Measurements from ENCODE around the gene SERTAD2. TPM values are rescaled to one million over a fixed set of nuclear protein-coding genes. Genes with fewer than 3 reads are reported as not detected.

Gene SERTAD2
- total and polyA plus RNA-seq, 2 of the 4 experiments (the other 2 are of a cell fraction): 5.0 to 11.0 TPM

- H3K27me3 ChIP-seq (ENCODE audit: control insufficient read depth, insufficient read depth, low read length): peaks cover 40% of the 10 kb centered on the region
- H4K8ac ChIP-seq (ENCODE audit: low read depth in 2 of 2, low read length in 2 of 2): no peak overlapping the region
- no peaks in the 10 kb centered on the region for H3K36me3 ChIP-seq (ENCODE audit: control insufficient read depth, insufficient read depth, low read length)
- no peaks in the 10 kb centered on the region; the same call in 1 of the 2 replicates for H3K4me1 ChIP-seq (ENCODE audit: control insufficient read depth, insufficient read depth, low read length)
- H2BK15ac ChIP-seq (ENCODE audit: low read depth, low read length): no peak overlapping the region
- H3K23ac ChIP-seq (ENCODE audit: low read depth, low read length): no peak overlapping the region
- no peaks in the 10 kb centered on the region for H3K9me1 ChIP-seq (ENCODE audit: insufficient read depth, low read length)
- H2AK9ac ChIP-seq (replicated peaks; ENCODE audit: low read depth, low read length, poor library complexity): no peak overlapping the region
- ChIA-PET POLR2A (ENCODE audit: unreplicated experiment) (no interaction called here), CTCF (no interaction called here)
- no CpG with 5 or more reads among the region's 6 CpGs for WGBS, 2 experiments (ENCODE audit: extremely low coverage in 2 of 2, insufficient read length in 1 of 2)
- no peak overlapping the region for H4K91ac ChIP-seq (ENCODE audit: insufficient read depth, low read depth, low read length)
- no peak overlapping the region for H3K14ac ChIP-seq (replicated peaks; ENCODE audit: low read depth, low read length)
- no peak overlapping the region for H2BK120ac ChIP-seq (ENCODE audit: low read depth, low read length)
- H3K4me3 ChIP-seq (ENCODE audit: insufficient read depth, low read depth, low read length): no peak overlapping the region
- H4K5ac ChIP-seq (ENCODE audit: low read depth, low read length): no peak overlapping the region
- no peaks in the 10 kb centered on the region for H3K79me1 ChIP-seq (ENCODE audit: low read depth in 1 of 2, low read length in 2 of 2)
- no peak overlapping the region for H3K27ac ChIP-seq (ENCODE audit: insufficient read depth, low read length)
- no peak for DNase-seq
- no peaks in the 10 kb centered on the region for H3K9me3 ChIP-seq (ENCODE audit: control insufficient read depth, insufficient read depth, low read length)
- no peak for ATAC-seq (ENCODE audit: low read depth)
- dilution Hi-C loops (cut with HindIII; ENCODE audit: low sequenced_read_pairs, unreplicated experiment): no loop called here
- in situ Hi-C loops (cut with MboI; ENCODE audit: low sequenced_read_pairs): no loop called here
- peaks cover 6% of the 10 kb centered on the region; the same call in 1 of the 2 replicates for H4K20me1 ChIP-seq (ENCODE audit: insufficient read depth, low read length)
- H3K18ac ChIP-seq (ENCODE audit: low read depth, low read length): no peak overlapping the region
- no peak overlapping the region for H2AK5ac ChIP-seq (ENCODE audit: low read depth, low read length)
- no peak overlapping the region for H3K56ac ChIP-seq (ENCODE audit: extremely low read depth, insufficient read depth, low read length)
- no peak overlapping the region for H2BK20ac ChIP-seq (ENCODE audit: low read depth, low read length)
- H2AFZ ChIP-seq (replicated peaks; ENCODE audit: low read length, poor library complexity): no peak overlapping the region
- no peak overlapping the region for H3K9ac ChIP-seq (ENCODE audit: low read depth, low read length)
- intact Hi-C loops (cut with micrococcal nuclease): no loop called here
- BruUV-seq (replicated peaks): no TSS peak
- no peak overlapping the region for H3K4ac ChIP-seq (ENCODE audit: low read depth, low read length)
- no peak overlapping the region for H3K4me2 ChIP-seq (ENCODE audit: low read depth, low read length)
- TF ChIP-seq CTCF (conservative IDR thresholded peaks at IDR 0.05; ENCODE audit: low read depth, low read length): no peak
- TF ChIP-seq ELK1 (IDR thresholded peaks at IDR 0.05; ENCODE audit: borderline replicate concordance, low read depth, low read length): no peak
- TF ChIP-seq POLR2A (IDR thresholded peaks at IDR 0.05; ENCODE audit: low read depth, low read length): no peak
- no peak for TF ChIP-seq MAZ (IDR thresholded peaks at IDR 0.05; ENCODE audit: borderline replicate concordance, low read depth, low read length)
- H2BK5ac ChIP-seq (ENCODE audit: low read depth, low read length, poor library complexity, severe bottlenecking): no peak overlapping the region
Measured at GRCh38 chr2:64624862-64625261, 28.9 kb downstream of the SERTAD2 start.
